G401 (cell line): Measurements from ENCODE around the gene AXIN2. TPM values are rescaled to one million over a fixed set of nuclear protein-coding genes. Genes with fewer than 3 reads are reported as not detected.

Source experiments
- DNase-seq: peaks from one replicate; pipeline ENCODE4 v3.0.0-alpha.2; 2015; ENCODE audit warnings: low spot score
- in situ Hi-C: cut with HindIII; loops from 2 replicates; pipeline ENCODE4 v1.10.0; 2016; ENCODE audit warnings: low sequenced_read_pairs, mixed read lengths
- total RNA-seq: library from RNA; depleted of rRNA; stranded (reverse); fragments of >200 nt; shearing (Covaris generic); gene quantifications from 2 replicates; pipeline ENCODE4 v1.2.3, GENCODE V29; 2014; rRNA removed

AXIN2 gene, protein sequence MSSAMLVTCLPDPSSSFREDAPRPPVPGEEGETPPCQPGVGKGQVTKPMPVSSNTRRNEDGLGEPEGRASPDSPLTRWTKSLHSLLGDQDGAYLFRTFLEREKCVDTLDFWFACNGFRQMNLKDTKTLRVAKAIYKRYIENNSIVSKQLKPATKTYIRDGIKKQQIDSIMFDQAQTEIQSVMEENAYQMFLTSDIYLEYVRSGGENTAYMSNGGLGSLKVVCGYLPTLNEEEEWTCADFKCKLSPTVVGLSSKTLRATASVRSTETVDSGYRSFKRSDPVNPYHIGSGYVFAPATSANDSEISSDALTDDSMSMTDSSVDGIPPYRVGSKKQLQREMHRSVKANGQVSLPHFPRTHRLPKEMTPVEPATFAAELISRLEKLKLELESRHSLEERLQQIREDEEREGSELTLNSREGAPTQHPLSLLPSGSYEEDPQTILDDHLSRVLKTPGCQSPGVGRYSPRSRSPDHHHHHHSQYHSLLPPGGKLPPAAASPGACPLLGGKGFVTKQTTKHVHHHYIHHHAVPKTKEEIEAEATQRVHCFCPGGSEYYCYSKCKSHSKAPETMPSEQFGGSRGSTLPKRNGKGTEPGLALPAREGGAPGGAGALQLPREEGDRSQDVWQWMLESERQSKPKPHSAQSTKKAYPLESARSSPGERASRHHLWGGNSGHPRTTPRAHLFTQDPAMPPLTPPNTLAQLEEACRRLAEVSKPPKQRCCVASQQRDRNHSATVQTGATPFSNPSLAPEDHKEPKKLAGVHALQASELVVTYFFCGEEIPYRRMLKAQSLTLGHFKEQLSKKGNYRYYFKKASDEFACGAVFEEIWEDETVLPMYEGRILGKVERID
- 6.3 and 8.6 TPM in 2 replicates for total RNA-seq

- peak; percentile 87 for DNase-seq
- in situ Hi-C loops: no loop called here
Observed at GRCh38 chr17:65561452-65562205, at the start of gene AXIN2. Gene AXIN2, minus strand, starts transcription at chr17:65561648. Its CDS starts 3,028 bp downstream, at chr17:65558620.

GRCh38 chr17:65609749-65610148 is 48.3 kb upstream of the AXIN2 start:
- no peak for DNase-seq

GRCh38 chr17:65609286-65609685 is 47.8 kb upstream of the AXIN2 start:
- in situ Hi-C loops: no loop called here
- no peak for DNase-seq

More at GRCh38 chr17:65609749-65610148, 48.3 kb upstream of the AXIN2 start:
- in situ Hi-C loops: no loop called here

DNA sequence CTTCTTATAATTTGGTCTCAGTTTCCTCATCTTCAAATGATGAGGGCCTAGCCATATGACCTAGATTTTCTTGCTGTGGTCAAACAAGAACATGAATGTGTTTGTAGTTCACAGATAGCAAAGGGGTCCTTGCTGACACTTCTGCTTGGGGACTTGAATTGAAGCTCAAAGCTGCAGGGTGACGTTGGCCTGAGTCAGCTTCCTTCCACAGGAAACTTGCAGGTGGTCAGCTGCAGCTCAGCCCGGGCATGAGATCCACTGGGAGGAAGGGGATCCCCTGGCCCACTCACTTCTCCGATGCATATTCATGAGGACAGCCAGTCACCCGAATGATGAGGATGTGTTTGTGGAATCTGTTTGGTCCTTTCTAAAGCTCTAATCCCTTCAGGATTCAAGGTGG is 42.6 kb upstream of the AXIN2 start:
- no peak for DNase-seq
- in situ Hi-C loops: no loop called here

GRCh38 chr17:65601881-65602280 is 40.4 kb upstream of the AXIN2 start:
- in situ Hi-C loops: no loop called here
- no peak for DNase-seq

GRCh38 chr17:65601145-65601544 is 39.7 kb upstream of the AXIN2 start:
- in situ Hi-C loops: no loop called here

GRCh38 chr17:65600518-65600917 is 39.1 kb upstream of the AXIN2 start:
- in situ Hi-C loops: no loop called here
- no peak for DNase-seq

More at GRCh38 chr17:65601145-65601544, 39.7 kb upstream of the AXIN2 start:
- no peak for DNase-seq

DNA sequence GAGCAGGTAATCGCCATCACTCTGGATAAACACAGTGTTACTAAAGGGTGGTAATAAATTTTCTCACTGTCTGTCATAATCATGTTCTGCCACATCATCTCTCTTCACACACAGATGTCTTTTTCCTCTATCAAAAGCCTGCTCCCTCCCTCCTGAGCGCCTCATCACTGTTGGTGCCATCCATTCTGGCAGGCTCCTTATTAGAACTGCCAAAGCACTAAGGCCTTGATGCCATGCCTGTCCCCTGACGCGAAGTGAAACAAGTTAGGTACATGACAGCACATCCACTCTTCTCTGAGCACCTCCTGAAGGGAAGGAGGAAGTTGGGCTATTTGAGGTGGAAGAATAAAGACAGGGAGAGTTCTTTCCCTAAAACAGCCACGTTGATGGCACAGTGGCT is 38.2 kb upstream of the AXIN2 start:
- peak; percentile 17 for DNase-seq
- in situ Hi-C loops: no loop called here

- in situ Hi-C loops: no loop called here
- DNase-seq: no peak
Observed at GRCh38 chr17:65598746-65599145, 37.3 kb upstream of the AXIN2 start.

DNA sequence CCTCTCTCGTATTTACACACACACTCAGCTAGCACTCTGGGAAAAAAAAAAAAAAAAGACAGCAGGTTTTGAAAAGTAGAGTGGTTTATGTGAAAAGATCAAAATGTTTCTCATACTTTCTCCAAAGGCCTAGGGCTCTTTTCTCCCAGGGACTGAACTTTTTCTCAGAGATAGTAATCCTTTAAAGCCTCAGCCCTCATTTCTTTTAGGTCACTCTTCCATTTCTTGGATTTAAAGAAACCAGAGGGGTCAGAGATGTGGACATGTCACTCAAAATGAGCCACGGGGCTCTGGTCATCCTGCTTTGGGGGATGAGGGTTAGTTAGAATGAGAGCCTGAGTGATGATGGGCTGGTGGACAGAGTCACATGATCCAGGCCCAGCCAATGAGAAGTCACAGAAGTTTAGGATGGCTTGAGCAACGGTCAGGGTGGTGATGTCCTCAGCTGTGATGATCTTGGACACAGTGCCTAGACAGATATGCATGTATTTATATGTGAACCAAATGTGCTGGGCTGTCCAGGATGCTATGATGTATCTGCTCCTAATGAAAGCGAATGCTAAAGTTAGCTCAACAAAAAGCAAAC is 33.7 kb upstream of the AXIN2 start:
- in situ Hi-C loops: no loop called here

GRCh38 chr17:65593855-65594845 is 32.7 kb upstream of the AXIN2 start:
- DNase-seq: no peak
- in situ Hi-C loops: no loop called here

More for the DNA sequence above, 33.7 kb upstream of the AXIN2 start:
- no peak for DNase-seq

DNA sequence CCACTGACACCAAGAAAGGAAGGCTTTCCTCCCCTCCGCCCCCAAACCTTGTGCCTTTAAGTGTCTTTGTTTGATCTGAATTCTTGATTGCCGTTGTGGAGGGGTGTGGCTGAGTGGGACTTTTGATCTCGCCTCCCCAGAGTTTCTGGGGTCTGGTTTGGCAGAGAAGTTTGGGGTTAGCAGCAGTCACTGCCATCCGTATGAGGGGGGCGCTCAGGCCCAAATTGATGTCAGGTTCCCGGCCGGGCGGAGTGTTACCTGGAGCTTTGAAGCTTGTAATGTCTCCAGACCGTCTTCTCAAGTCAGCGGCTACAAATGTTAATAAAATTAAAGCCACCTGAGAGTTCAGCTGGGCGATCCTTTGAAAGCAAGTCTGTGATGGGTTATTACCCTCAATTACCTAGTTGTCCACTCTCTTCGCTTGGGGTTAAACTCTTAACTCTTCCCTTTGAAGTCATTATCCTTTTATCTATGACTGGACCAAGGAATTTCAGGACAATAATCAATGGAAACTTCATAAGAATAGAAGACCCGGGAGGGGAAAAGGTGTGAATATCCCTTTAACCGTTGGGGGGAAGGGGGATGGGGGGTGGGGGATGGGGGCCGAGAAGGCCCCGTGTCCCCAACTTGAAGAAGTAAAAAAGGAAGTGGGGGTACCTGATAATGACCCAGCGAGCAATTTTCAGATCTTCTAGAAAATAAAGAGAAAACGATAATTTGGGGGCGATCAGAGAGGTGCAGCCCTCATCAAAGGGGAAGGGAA is 31.8 kb upstream of the AXIN2 start:
- DNase-seq: no peak

GRCh38 chr17:65592125-65592965 is 30.9 kb upstream of the AXIN2 start:
- no peak for DNase-seq
- in situ Hi-C loops: no loop called here

More for the DNA sequence above, 31.8 kb upstream of the AXIN2 start:
- in situ Hi-C loops: no loop called here

- no peak for DNase-seq
- in situ Hi-C loops: no loop called here
Observed at GRCh38 chr17:65589321-65589720, 27.9 kb upstream of the AXIN2 start.

DNA sequence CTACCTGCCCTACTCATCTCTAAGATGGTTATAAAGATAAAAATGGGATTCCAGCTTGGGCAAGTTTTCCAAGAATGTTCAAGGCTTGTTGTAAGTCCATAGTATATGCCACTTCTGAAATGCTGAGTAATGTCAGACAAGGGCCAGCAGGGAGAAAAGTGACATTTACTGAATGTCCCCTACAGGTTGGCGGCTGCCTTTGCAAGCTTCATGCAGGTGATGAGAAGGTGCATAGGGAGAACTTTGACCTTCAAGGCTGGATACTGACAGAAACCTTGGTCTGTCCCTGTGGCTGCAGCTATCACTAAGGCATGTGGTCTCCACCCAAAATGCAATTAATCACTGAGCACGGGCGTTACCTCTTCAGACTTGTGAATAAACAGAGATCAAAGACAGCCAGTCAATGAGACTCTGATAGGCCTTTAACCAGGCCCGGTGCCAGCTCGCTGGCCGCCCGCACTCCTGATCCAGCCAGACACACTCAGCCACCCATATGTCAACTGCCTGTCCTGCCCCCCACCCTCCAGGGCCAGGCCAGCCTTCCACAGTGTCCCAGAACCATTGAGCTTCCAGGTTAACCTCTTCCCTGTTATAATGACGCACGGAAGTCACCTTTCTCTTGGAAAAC is 26.8 kb upstream of the AXIN2 start:
- in situ Hi-C loops: no loop called here
- DNase-seq: peak; percentile 69
